ENCODE results near the gene SYT12.

- TF ChIP-seq CTCF (IDR thresholded peaks at IDR 0.05; ENCODE audit: low read length), result no peak
- TF ChIP-seq EZH2 (optimal IDR thresholded peaks at IDR 0.05; ENCODE audit: low read depth, low read length), result no peak
- TF ChIP-seq EZH2phosphoT487 (IDR thresholded peaks at IDR 0.05; ENCODE audit: low read length), result no peak
Observed at GRCh38 chr11:67002921-67003411, 20.0 kb upstream of the SYT12 start.
